ENCODE data around the gene CTXND1. TPM values are rescaled to one million over a fixed set of nuclear protein-coding genes. Genes with fewer than 3 reads are reported as not detected.

The CTXND1 gene
- total RNA-seq, 1 experiment from 2014 or later: not detected

DNA sequence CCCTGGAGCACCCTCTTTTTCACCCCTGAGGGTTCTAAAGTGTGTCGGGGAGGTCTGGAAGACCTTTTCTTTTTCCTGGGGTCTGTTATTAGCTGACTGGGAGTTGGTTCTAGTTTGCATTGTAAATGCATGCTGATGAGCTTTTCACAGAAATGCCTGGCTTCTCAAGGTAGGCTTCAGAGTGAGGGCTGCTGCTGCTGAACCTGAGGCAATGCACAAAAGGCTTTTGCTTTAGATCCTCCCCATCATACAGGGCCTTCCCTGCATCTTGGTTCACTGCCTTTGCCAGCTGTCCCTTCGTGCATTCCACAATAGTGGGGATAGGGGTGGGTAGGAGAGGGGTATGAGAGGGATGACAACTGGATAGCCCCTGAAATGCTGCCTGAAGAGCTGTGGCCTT, 52.6 kb downstream of the CTXND1 start:
- Histone ChIP-seq H4K5ac (ENCODE audit: insufficient read length, low read depth, low read length) (peak overlapping the region; percentile 21), H2AFZ (ENCODE audit: low read length) (no peak overlapping the region), H4K8ac (replicated peaks; ENCODE audit: insufficient read length, low read depth, low read length) (no peak overlapping the region), H3K79me1 (ENCODE audit: insufficient read depth, low read depth, low read length, poor library complexity, severe bottlenecking) (no peaks in the 10 kb centered on the region), H3K27ac (ENCODE audit: insufficient read length, low read depth, low read length) (no peak overlapping the region), H3K56ac (ENCODE audit: insufficient read length, low read depth, low read length) (no peak overlapping the region), H4K91ac (ENCODE audit: insufficient read length, low read depth, low read length) (no peak overlapping the region), H3K23me2 (ENCODE audit: insufficient read length, low read depth, low read length, poor library complexity, severe bottlenecking) (peaks cover 2% of the 10 kb centered on the region), H3K9me3 (ENCODE audit: control insufficient read depth, low read depth, low read length) (no peaks in the 10 kb centered on the region), H3K18ac (ENCODE audit: insufficient read length, low read depth, low read length) (no peak overlapping the region), H4K20me1 (ENCODE audit: control insufficient read depth, insufficient read depth, insufficient read length) (no peaks in the 10 kb centered on the region), H3K4me1 (ENCODE audit: insufficient read depth, low read length) (peaks cover 6% of the 10 kb centered on the region; the same call in 1 of the 2 replicates), H3K4me2 (ENCODE audit: insufficient read depth, insufficient read length, low read length) (no peak overlapping the region), H2BK5ac (ENCODE audit: insufficient read length, low read length) (no peak overlapping the region), H2BK20ac (ENCODE audit: low read depth, low read length, poor library complexity, severe bottlenecking) (no peak overlapping the region), H2BK12ac (ENCODE audit: insufficient read length, low read depth, low read length) (no peak overlapping the region), H3K79me2 (ENCODE audit: insufficient read depth, low read length) (no peaks in the 10 kb centered on the region), H2BK120ac (ENCODE audit: low read depth, low read length, poor library complexity, severe bottlenecking) (no peak overlapping the region), H3K4ac (ENCODE audit: low read depth, low read length) (no peak overlapping the region), H3K14ac (ENCODE audit: insufficient read depth, low read length) (no peak overlapping the region), H3K9ac (ENCODE audit: extremely low read depth, insufficient read length, low read length) (no peak overlapping the region), H3T11ph (ENCODE audit: low read length) (no peak overlapping the region), H2BK15ac (ENCODE audit: low read depth, low read length) (no peak overlapping the region), H2AK5ac (ENCODE audit: insufficient read length, low read length) (no peak overlapping the region), H3K23ac (ENCODE audit: insufficient read length, low read depth, low read length) (no peak overlapping the region), H3K27me3 (ENCODE audit: insufficient read depth, low read length) (no peaks in the 10 kb centered on the region)
- Mint-ChIP-seq H3K9me3 (no peaks in the 10 kb centered on the region; a peak in 1 of 5 replicates), H3K36me3 (ENCODE audit: insufficient read depth in 1 of 3, low read depth in 3 of 3) (no peaks in the 10 kb centered on the region; a peak in 1 of 7 replicates), H3K27me3 (ENCODE audit: low read depth) (peaks cover 2% of the 10 kb centered on the region; the same call in 1 of the 2 replicates), H3K4me3 (peak overlapping the region in 1 of 2 experiments; percentile 25; a peak in 2 of 5 replicates), H3K4me1 (peaks cover 17 to 20% of the 10 kb centered on the region in 2 experiments), H3K27ac (peak overlapping the region in 1 of 3 experiments; percentile 88; a peak in 3 of 7 replicates)
- peak; percentile 44 for DNase-seq
- no CpG with 5 or more reads among the region's 2 CpGs for WGBS (ENCODE audit: extremely low coverage, insufficient read length, low lambda C conversion rate)
- TF ChIP-seq CTCF (conservative IDR thresholded peaks at IDR 0.05): no peak
